ENCODE measurements around the gene PDIA2.
"Not testable (repeated sequence)": the region's sequence is repeated elsewhere in the genome, so short reads cannot be mapped to it uniquely, and the experiment has no call there.

Gene PDIA2

GRCh38 chr16:333406-334094 is 50.6 kb downstream of the PDIA2 start:
- Histone ChIP-seq H3K4me3 (ENCODE audit: low read depth, low read length) (no peak overlapping the region), H3K36me3 (ENCODE audit: control insufficient read depth in 2 of 2, insufficient read depth in 1 of 2, low read length in 2 of 2) (no peaks in the 10 kb centered on the region), H3K27ac (ENCODE audit: extremely low read depth, low read depth, low read length) (no peak overlapping the region), H3K9me3 (ENCODE audit: control insufficient read depth, insufficient read depth, low read depth, low read length) (no peaks in the 10 kb centered on the region), H3K4me1 (ENCODE audit: control insufficient read depth, insufficient read depth, low read length) (peaks cover 9% of the 10 kb centered on the region)
- POLR2A ChIA-PET, result no interaction called here
- CTCF ChIA-PET, result no interaction called here
- TF ChIP-seq ZNF580 (tag by site-specific recombination; IDR thresholded peaks at IDR 0.05) (0 out of 2 replicates have a peak, but pooled peaks have one; percentile 49), SCRT2 (tag by site-specific recombination; IDR thresholded peaks at IDR 0.05) (no peak), ZNF600 (tag by site-specific recombination; IDR thresholded peaks at IDR 0.05) (peak; percentile 82), ZSCAN16 (tag by site-specific recombination; IDR thresholded peaks at IDR 0.05) (0 out of 2 replicates have a peak, but pooled peaks have one; percentile 67), HIC1 (tag by site-specific recombination; IDR thresholded peaks at IDR 0.05) (peak; percentile 62; the same call in 1 of the 2 replicates)
- TF ChIP-seq, protein P1, sequence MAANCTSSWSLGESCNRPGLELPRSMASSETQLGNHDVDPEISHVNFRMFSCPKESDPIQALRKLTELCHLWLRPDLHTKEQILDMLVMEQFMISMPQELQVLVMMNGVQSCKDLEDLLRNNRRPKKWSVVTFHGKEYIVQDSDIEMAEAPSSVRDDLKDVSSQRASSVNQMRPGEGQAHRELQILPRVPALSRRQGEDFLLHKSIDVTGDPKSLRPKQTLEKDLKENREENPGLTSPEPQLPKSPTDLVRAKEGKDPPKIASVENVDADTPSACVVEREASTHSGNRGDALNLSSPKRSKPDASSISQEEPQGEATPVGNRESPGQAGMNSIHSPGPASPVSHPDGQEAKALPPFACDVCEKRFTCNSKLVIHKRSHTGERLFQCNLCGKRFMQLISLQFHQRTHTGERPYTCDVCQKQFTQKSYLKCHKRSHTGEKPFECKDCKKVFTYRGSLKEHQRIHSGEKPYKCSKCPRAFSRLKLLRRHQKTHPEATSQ (tag by site-specific recombination; IDR thresholded peaks at IDR 0.05), result peak; percentile 53; the same call in 1 of the 2 replicates
- TF ChIP-seq, protein P2, sequence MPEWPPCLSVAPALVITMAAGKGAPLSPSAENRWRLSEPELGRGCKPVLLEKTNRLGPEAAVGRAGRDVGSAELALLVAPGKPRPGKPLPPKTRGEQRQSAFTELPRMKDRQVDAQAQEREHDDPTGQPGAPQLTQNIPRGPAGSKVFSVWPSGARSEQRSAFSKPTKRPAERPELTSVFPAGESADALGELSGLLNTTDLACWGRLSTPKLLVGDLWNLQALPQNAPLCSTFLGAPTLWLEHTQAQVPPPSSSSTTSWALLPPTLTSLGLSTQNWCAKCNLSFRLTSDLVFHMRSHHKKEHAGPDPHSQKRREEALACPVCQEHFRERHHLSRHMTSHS (tag by site-specific recombination; IDR thresholded peaks at IDR 0.05), result no peak

DNA sequence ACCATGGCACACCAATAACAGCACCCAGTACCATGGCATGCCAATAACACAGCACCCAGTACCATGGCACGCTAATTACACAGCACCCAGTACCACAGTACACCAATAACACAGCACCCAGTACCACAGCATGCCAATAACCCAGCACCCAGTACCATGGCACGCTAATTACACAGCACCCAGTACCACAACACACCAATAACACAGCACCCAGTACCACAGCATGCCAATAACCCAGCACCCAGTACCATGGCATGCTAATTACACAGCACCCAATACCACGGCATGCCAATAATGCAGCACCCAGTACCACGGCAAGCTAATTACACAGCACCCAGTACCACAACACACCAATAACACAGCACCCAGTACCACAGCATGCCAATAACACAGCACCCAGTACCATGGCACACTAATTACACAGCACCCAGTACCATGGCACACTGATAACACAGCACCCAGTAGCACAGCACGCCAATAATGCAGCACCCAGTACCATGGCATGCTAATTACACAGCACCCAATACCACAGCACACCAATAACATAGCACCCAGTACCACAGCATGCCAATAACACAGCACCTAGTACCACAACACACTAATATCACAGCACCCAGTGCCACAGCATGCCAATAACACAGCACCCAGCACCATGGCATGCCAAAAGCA is 51.3 kb downstream of the PDIA2 start:
- H3K9me3 ChIP-seq (ENCODE audit: control insufficient read depth, insufficient read depth, low read depth, low read length); POLR2A ChIA-PET; H3K4me1 ChIP-seq (ENCODE audit: control insufficient read depth, insufficient read depth, low read length); H3K36me3 ChIP-seq (ENCODE audit: control insufficient read depth in 2 of 2, insufficient read depth in 1 of 2, low read length in 2 of 2); CTCF ChIA-PET; H3K27ac ChIP-seq (ENCODE audit: extremely low read depth, low read depth, low read length); H3K4me3 ChIP-seq (ENCODE audit: low read depth, low read length): not testable (repeated sequence)
- TF ChIP-seq ZNF423 (tag by site-specific recombination; IDR thresholded peaks at IDR 0.05), result 0 out of 2 replicates have a peak, but pooled peaks have one; percentile 56
- peak; percentile 40; the same call in 1 of the 2 replicates for TF ChIP-seq HIC1 (tag by site-specific recombination; IDR thresholded peaks at IDR 0.05)

DNA sequence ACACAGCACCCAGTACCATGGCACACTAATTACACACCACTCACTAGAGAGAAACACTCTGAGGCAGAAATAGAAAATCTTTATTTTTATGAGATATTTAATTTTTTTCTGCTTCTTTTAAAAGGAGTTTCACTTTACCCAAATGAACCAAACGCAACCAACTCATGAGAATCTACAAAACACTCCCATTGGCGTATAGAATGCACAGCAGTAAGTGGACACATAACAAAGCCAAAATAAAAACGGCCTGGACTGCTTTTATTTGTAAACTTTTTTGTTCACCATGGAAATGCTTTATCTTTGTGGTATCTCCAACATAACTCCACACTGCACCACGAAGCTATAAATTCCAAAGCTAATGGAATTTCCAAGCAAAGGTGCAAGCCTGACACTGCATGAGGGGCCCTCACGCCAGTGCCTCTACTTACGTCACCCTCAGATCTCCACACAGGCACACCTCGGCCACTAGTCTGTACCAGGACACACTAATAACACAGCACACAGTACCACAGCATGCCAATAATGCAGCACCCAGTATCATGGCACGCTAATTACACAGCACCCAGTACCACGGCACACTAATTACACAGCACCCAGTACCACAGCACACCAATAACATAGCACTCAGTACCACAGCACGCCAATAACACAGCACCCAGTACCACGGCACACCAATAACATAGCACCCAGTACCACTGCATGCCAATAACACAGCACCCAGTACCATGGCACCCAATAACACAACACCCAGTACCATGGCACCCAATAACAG is 52.1 kb downstream of the PDIA2 start:
- H3K36me3 ChIP-seq (ENCODE audit: control insufficient read depth in 2 of 2, insufficient read depth in 1 of 2, low read length in 2 of 2); H3K4me3 ChIP-seq (ENCODE audit: low read depth, low read length); H3K4me1 ChIP-seq (ENCODE audit: control insufficient read depth, insufficient read depth, low read length); POLR2A ChIA-PET; H3K27ac ChIP-seq (ENCODE audit: extremely low read depth, low read depth, low read length); H3K9me3 ChIP-seq (ENCODE audit: control insufficient read depth, insufficient read depth, low read depth, low read length); CTCF ChIA-PET: not testable (repeated sequence)
- TF ChIP-seq, protein P1 (tag by site-specific recombination; IDR thresholded peaks at IDR 0.05), result peak; percentile 37; the same call in 1 of the 2 replicates
- TF ChIP-seq HIC1 (tag by site-specific recombination; IDR thresholded peaks at IDR 0.05) (peak; percentile 79), ZNF423 (tag by site-specific recombination; IDR thresholded peaks at IDR 0.05) (0 out of 2 replicates have a peak, but pooled peaks have one; percentile 39)

All from HEK293 (cell line).